Fibroblast of mammary gland (primary cell): Measurements from ENCODE around the gene RGPD8.
"Not testable (repeated sequence)": the region's sequence is repeated elsewhere in the genome, so short reads cannot be mapped to it uniquely, and the experiment has no call there.

Experiments used
- DNase-seq: peaks from one replicate; pipeline ENCODE4 v3.0.0-alpha.2; 2010; ENCODE audit warnings: low read depth
- H3K4me3 ChIP-seq: 2 replicates; pipeline ENCODE4 v1.5.1; 2011; ENCODE audit warnings: low read depth, mild to moderate bottlenecking, low read length, moderate library complexity; ENCODE audit not compliant: control insufficient read depth
- CTCF ChIP-seq: conservative IDR thresholded peaks from 2 replicates; pipeline ENCODE4 v1.5.1; 2011; ENCODE audit warnings: low read depth, low read length, inconsistent platforms; ENCODE audit not compliant: control insufficient read depth, insufficient read depth

The RGPD8 gene

GRCh38 chr2:112433932-112434730 is 686 bp upstream of the RGPD8 start:
- DNase-seq: no peak
- TF ChIP-seq CTCF: no peak
- H3K4me3 ChIP-seq: no peak overlapping the region

GRCh38 chr2:112432735-112433479 is 538 bp downstream of the RGPD8 start:
- peak; percentile 29 for DNase-seq
- H3K4me3 ChIP-seq: peak overlapping the region; percentile 55

GRCh38 chr2:112432390-112432734 is 1.1 kb downstream of the RGPD8 start:
- not testable (repeated sequence) for DNase-seq
- H3K4me3 ChIP-seq: peak overlapping the region; percentile 55

GRCh38 chr2:112431587-112432295 is 1.7 kb downstream of the RGPD8 start:
- peak; percentile 62 for DNase-seq
- H3K4me3 ChIP-seq: peak overlapping the region; percentile 55

- not testable (repeated sequence) for H3K4me3 ChIP-seq, DNase-seq
Measured at GRCh38 chr2:112424553-112424952, 8.9 kb downstream of the RGPD8 start.

- not testable (repeated sequence) for H3K4me3 ChIP-seq, DNase-seq
Measured at GRCh38 chr2:112416860-112417259, 16.6 kb downstream of the RGPD8 start.

- H3K4me3 ChIP-seq, DNase-seq: not testable (repeated sequence)
Measured at GRCh38 chr2:112360055-112360454, 73.4 kb downstream of the RGPD8 start.

- DNase-seq, H3K4me3 ChIP-seq: not testable (repeated sequence)
Measured at GRCh38 chr2:112354335-112354734, 79.1 kb downstream of the RGPD8 start.

- H3K4me3 ChIP-seq, DNase-seq: not testable (repeated sequence)
Measured at GRCh38 chr2:112352809-112353603, 80.4 kb downstream of the RGPD8 start.

GRCh38 chr2:112352292-112352691 is 81.2 kb downstream of the RGPD8 start:
- not testable (repeated sequence) for H3K4me3 ChIP-seq, DNase-seq

GRCh38 chr2:112345030-112346027 is 88.1 kb downstream of the RGPD8 start:
- no peak for TF ChIP-seq CTCF
- no peak overlapping the region for H3K4me3 ChIP-seq
- no peak for DNase-seq
